Esophagus squamous epithelium (tissue), 5 donors: ENCODE measurements around the gene MLKL. TPM values are rescaled to one million over a fixed set of nuclear protein-coding genes. Genes with fewer than 3 reads are reported as not detected.

ENCODE experiments used
- DNase-seq: peaks from one replicate; lab custom pipeline; 2025; lab: John Stamatoyannopoulos, UW
- H3K27ac ChIP-seq, 4 donors: fragments of 200-600 bp; sonication (generic); one replicate each; pipeline ENCODE4 v1.5.1; 2016 to 2019; ENCODE audit warnings: mild to moderate bottlenecking in 1 of 4
- H3K27me3 ChIP-seq, 4 donors: fragments of 200-600 bp; sonication (generic); 1 replicate in 3 of 4; 2 replicates in 1 of 4; pipeline versions ENCODE4 v1.5.1 to v1.6.0; 2017 to 2021; ENCODE audit warnings: antibody characterized with exemption in 1 of 4
- H3K36me3 ChIP-seq, 3 donors: fragments of 200-600 bp; sonication (generic); one replicate each; pipeline ENCODE4 v1.5.1; 2016 to 2019
- H3K4me1 ChIP-seq, 3 donors: fragments of 200-600 bp; sonication (generic); one replicate each; pipeline ENCODE4 v1.5.1; 2017 to 2019
- H3K4me3 ChIP-seq, 4 donors: fragments of 200-600 bp; sonication (generic); 1 replicate in 3 of 4; 2 replicates in 1 of 4; pipeline ENCODE4 v1.5.1; 2016 to 2019; ENCODE audit warnings: mild to moderate bottlenecking in 2 of 4, moderate library complexity in 1 of 4
- H3K9me3 ChIP-seq, 3 donors: fragments of 200-600 bp; sonication (generic); one replicate each; pipeline ENCODE4 v1.5.1; 2016 to 2019
- POLR2A ChIP-seq, 4 donors: fragments of 450-650 bp; IDR thresholded peaks; one replicate each; pipeline ENCODE4 v1.6.1; 2017; ENCODE audit warnings: antibody characterized with exemption in 4 of 4, mild to moderate bottlenecking in 4 of 4, moderate library complexity in 3 of 4
- WGBS, 2 donors: methylation state at CpG; one replicate each; pipeline ENCODE4 v1.1.5; 2018; 5-methylcytosine and 5-hydroxymethylcytosine counted together
- intact Hi-C: fragments of 100-400 bp; cut with DNase I; formaldehyde crosslinking; loops from one replicate; pipeline ENCODE4 v1.15.0; 2022
- total RNA-seq, 4 donors: library from RNA; depleted of rRNA; stranded (reverse); fragments of >200 nt; gene quantifications; one replicate each; pipeline ENCODE4 v1.1.0, GENCODE V29; 2016
- TF ChIP-seq, protein P1 (sequence below), 6 experiments: fragments of 450-650 bp in 4 of 6; fragments of 200-600 bp in 2 of 6; sonication (generic) in 2 of 6; IDR thresholded peaks; one replicate each; pipeline ENCODE4 v1.5.1; 2016 to 2019; ENCODE audit warnings: antibody characterized with exemption in 6 of 6, mild to moderate bottlenecking in 4 of 6, moderate library complexity in 4 of 6
- donor health status: DM: yes; HTN: yes; CAD: no.

Gene MLKL
- total RNA-seq, 4 donors from 2014 or later = 12.4 to 33.9 (median 22.1) TPM

GRCh38 chr16:74623214-74623838 lies 77.3 kb downstream of the MLKL start:
- DNase-seq = no peak
- 24 to 32% methylated on average over 4 of the region's 4 CpGs for WGBS, 2 donors
- intact Hi-C loops = loop anchor here (10.0 kb wide), 1 partner anchor 309 kb away; no protein-coding TSS in a partner anchor

DNA sequence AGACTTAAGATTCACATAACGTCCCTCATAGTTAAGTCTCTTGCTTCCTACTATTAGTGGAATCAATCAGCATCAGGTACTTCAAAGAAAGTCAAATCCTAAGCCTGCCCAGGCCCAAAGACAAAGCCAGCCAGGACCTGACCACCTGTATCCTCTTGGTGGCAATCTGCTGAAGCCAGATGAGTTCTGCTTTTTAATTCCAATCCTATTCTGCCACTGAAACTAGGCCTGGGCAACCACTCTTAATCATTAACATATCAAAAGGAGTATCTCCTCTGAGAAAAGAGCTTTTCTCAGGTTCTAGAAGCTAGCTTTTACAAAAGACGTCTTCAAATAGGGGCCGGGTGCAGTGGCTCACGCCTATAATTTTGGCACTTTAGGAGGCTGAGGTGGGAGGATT lies 78.7 kb downstream of the MLKL start:
- peaks cover 17 to 78% (median 24%) of the 10 kb centered on the region in 3 donors for H3K36me3 ChIP-seq
- H3K4me3 ChIP-seq = no peak overlapping the region
- WGBS, 2 donors = 86 to 94% methylated on average over 4 of the region's 4 CpGs
- intact Hi-C loops = loop anchor here (10.0 kb wide), 1 partner anchor 307 kb away; no protein-coding TSS in a partner anchor
- no peaks in the 10 kb centered on the region for H3K9me3 ChIP-seq
- H3K4me1 ChIP-seq = peaks cover 0 to 11% (median 0%) of the 10 kb centered on the region in 3 donors
- TF ChIP-seq, protein P1, sequence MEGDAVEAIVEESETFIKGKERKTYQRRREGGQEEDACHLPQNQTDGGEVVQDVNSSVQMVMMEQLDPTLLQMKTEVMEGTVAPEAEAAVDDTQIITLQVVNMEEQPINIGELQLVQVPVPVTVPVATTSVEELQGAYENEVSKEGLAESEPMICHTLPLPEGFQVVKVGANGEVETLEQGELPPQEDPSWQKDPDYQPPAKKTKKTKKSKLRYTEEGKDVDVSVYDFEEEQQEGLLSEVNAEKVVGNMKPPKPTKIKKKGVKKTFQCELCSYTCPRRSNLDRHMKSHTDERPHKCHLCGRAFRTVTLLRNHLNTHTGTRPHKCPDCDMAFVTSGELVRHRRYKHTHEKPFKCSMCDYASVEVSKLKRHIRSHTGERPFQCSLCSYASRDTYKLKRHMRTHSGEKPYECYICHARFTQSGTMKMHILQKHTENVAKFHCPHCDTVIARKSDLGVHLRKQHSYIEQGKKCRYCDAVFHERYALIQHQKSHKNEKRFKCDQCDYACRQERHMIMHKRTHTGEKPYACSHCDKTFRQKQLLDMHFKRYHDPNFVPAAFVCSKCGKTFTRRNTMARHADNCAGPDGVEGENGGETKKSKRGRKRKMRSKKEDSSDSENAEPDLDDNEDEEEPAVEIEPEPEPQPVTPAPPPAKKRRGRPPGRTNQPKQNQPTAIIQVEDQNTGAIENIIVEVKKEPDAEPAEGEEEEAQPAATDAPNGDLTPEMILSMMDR (IDR thresholded peaks at IDR 0.05) = no peak
- no peak for TF ChIP-seq POLR2A (IDR thresholded peaks at IDR 0.05)
- H3K27me3 ChIP-seq = no peaks in the 10 kb centered on the region
- DNase-seq = no peak
- no peak overlapping the region for H3K27ac ChIP-seq

More at GRCh38 chr16:74623214-74623838, 77.3 kb downstream of the MLKL start:
- no peaks in the 10 kb centered on the region for H3K9me3 ChIP-seq
- H3K27ac ChIP-seq = no peak overlapping the region
- H3K4me3 ChIP-seq = no peak overlapping the region
- no peaks in the 10 kb centered on the region for H3K27me3 ChIP-seq
- peaks cover 0 to under 1% (median 0%) of the 10 kb centered on the region in 3 donors for H3K4me1 ChIP-seq
- peaks cover 20 to 91% (median 37%) of the 10 kb centered on the region in 3 donors for H3K36me3 ChIP-seq
- TF ChIP-seq POLR2A (IDR thresholded peaks at IDR 0.05) = no peak
- TF ChIP-seq, protein P1 (IDR thresholded peaks at IDR 0.05) = peak in 5 of 6 experiments; percentile 31 to 70 (median 55)

Other genes with a start within 250 kb of the MLKL start
- gene GLG1, start 93.7 kb downstream of the MLKL start, total RNA-seq = 10 to 100 TPM; 59.2 to 71.9 (median 60.8) TPM
- 10 to 100 TPM; 10.1 to 35.2 (median 16.7) TPM for gene RFWD3, start 34.0 kb downstream of the MLKL start, total RNA-seq
- 1 to 10 TPM; 2.9 to 4.0 (median 3.3) TPM for gene FA2H, start 74.0 kb upstream of the MLKL start, total RNA-seq